ENCODE data around the gene DNAL4.

DNAL4 gene

GRCh38 chr22:38744981-38745380, 49.0 kb downstream of the DNAL4 start:
- H3K27ac ChIP-seq = no peak overlapping the region
- DNase-seq (ENCODE audit: low read depth, low spot score) = no peak

GRCh38 chr22:38742176-38742942, 51.6 kb downstream of the DNAL4 start:
- DNase-seq (ENCODE audit: low read depth, low spot score) = no peak
- H3K27ac ChIP-seq = no peak overlapping the region

- no peak for DNase-seq (ENCODE audit: low read depth, low spot score)
Measured at GRCh38 chr22:38741576-38741975, 52.4 kb downstream of the DNAL4 start.

GRCh38 chr22:38741166-38741565, 52.8 kb downstream of the DNAL4 start:
- no peak for DNase-seq (ENCODE audit: low read depth, low spot score)
- no peak overlapping the region for H3K27ac ChIP-seq

More at GRCh38 chr22:38741576-38741975, 52.4 kb downstream of the DNAL4 start:
- no peak overlapping the region for H3K27ac ChIP-seq

GRCh38 chr22:38740754-38741153, 53.2 kb downstream of the DNAL4 start:
- DNase-seq (ENCODE audit: low read depth, low spot score) = no peak
- no peak overlapping the region for H3K27ac ChIP-seq

GRCh38 chr22:38740116-38740723, 53.7 kb downstream of the DNAL4 start:
- H3K27ac ChIP-seq = no peak overlapping the region

GRCh38 chr22:38739300-38740055, 54.5 kb downstream of the DNAL4 start:
- DNase-seq (ENCODE audit: low read depth, low spot score) = no peak
- no peak overlapping the region for H3K27ac ChIP-seq

More at GRCh38 chr22:38740116-38740723, 53.7 kb downstream of the DNAL4 start:
- DNase-seq (ENCODE audit: low read depth, low spot score) = no peak

GRCh38 chr22:38738475-38739070, 55.4 kb downstream of the DNAL4 start:
- H3K27ac ChIP-seq = no peak overlapping the region
- DNase-seq (ENCODE audit: low read depth, low spot score) = no peak

GRCh38 chr22:38737302-38738060, 56.5 kb downstream of the DNAL4 start:
- DNase-seq (ENCODE audit: low read depth, low spot score) = no peak
- peak overlapping the region; percentile 1 for H3K27ac ChIP-seq

GRCh38 chr22:38736257-38736570, 57.7 kb downstream of the DNAL4 start:
- no peak for DNase-seq (ENCODE audit: low read depth, low spot score)
- no peak overlapping the region for H3K27ac ChIP-seq

GRCh38 chr22:38735465-38736256, 58.3 kb downstream of the DNAL4 start:
- no peak for DNase-seq (ENCODE audit: low read depth, low spot score)
- H3K27ac ChIP-seq = no peak overlapping the region

- H3K27ac ChIP-seq = no peak overlapping the region
- no peak for DNase-seq (ENCODE audit: low read depth, low spot score)
Measured at GRCh38 chr22:38735126-38735464, 58.8 kb downstream of the DNAL4 start.

- H3K27ac ChIP-seq = no peak overlapping the region
- DNase-seq (ENCODE audit: low read depth, low spot score) = no peak
Measured at GRCh38 chr22:38734421-38735100, 59.4 kb downstream of the DNAL4 start.

GRCh38 chr22:38733724-38734381, 60.1 kb downstream of the DNAL4 start:
- DNase-seq (ENCODE audit: low read depth, low spot score) = no peak
- H3K27ac ChIP-seq = no peak overlapping the region

- no peak for DNase-seq (ENCODE audit: low read depth, low spot score)
- no peak overlapping the region for H3K27ac ChIP-seq
Measured at GRCh38 chr22:38733329-38733723, 60.6 kb downstream of the DNAL4 start.

- no peak for DNase-seq (ENCODE audit: low read depth, low spot score)
- no peak overlapping the region for H3K27ac ChIP-seq
Measured at GRCh38 chr22:38732251-38732815, 61.6 kb downstream of the DNAL4 start.

- no peak for DNase-seq (ENCODE audit: low read depth, low spot score)
Measured at GRCh38 chr22:38731703-38732161, 62.2 kb downstream of the DNAL4 start.

GRCh38 chr22:38730411-38730871, 63.5 kb downstream of the DNAL4 start:
- DNase-seq (ENCODE audit: low read depth, low spot score) = no peak

More at GRCh38 chr22:38731703-38732161, 62.2 kb downstream of the DNAL4 start:
- H3K27ac ChIP-seq = no peak overlapping the region

More at GRCh38 chr22:38730411-38730871, 63.5 kb downstream of the DNAL4 start:
- H3K27ac ChIP-seq = no peak overlapping the region

All from epithelial cell of prostate (primary cell).